Limb (tissue), 2 donors: ENCODE data around the gene MINPP1.
"Not testable (repeated sequence)": the region's sequence is repeated elsewhere in the genome, so short reads cannot be mapped to it uniquely, and the experiment has no call there.

ENCODE experiments used
- DNase-seq, 2 donors: peaks; one replicate each; pipeline ENCODE4 v3.0.0-alpha.2; 2016; ENCODE audit errors: extremely low spot score in 2 of 2

Gene MINPP1

DNA sequence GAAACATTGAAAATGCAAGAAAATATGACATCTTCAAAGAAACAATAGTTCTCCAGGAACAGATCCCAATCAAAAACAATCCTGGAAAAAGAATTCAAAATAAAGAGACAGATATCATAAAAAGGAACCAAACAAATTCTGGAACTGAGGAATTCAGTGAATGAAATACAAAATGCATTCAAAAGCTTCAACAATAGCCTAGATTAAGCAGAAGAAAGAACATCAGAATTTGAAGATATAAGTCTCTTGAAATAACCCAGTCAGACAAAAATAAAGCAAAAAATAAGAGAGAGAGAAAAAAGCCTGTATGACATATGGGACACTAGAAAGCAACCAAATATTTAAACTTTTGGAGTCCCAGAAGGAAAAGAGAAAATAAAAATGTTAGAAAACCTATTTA, 60.3 kb downstream of the MINPP1 start:
- DNase-seq: no peak

GRCh38 chr10:87575851-87576250, 71.2 kb downstream of the MINPP1 start:
- DNase-seq: no peak

DNA sequence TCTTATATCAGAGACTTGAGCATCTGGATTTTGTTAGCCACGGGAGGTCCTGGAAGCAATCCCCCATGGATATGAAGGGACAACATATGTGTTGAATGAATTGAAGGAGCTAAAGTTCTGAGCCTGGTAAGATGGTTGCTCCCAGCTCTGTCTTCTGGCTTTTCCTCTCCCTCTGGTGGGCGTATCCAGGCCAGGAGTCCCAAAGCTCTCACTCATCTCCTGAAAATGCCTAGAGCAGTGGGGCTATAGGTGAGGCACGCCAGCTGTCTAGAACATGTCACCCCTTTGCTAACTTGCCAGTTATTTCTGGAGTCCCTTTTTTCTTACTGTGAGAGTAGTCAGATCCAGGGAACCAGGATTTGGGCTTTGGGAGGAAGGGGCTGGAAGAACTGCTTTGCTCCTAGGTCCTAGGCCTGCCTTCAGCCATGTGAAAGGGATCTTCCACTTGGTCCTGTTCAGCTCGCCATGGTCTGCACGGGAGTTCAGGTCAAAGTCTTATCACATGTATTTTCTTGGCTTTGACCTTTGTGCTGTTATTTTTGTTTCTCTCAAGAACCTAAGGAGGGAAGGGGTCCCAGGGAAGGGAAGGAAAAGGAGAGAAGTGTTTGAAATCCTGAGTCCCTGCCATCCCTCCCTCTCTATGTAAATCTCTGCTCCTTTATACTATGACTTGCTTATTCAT, 73.6 kb downstream of the MINPP1 start:
- DNase-seq: no peak

DNA sequence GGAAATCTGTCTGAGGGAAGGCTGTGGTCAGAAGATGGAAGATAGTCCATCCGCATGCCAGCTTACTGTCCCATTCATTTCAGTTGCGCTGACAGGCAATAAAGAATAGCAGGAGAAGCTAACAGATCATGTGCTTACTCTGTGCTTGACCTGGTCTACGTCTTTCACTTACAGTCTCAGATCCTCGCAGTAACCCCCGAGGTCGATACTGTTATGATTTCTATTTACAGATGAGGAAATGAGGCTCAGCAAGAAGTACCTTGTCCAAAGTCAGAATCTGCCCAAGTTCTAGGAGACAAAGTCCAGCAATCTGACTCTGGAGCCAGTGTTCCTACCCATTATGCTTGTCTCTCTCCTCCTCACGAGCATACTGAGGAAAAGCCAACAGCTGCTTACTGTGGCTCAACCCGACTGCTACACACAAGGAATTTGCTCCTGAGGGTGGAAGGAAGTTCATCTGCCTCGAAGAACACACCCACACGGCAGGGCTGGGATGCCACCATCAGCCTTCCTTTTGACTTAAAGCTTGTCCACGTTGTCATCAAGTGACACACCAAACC, 74.2 kb downstream of the MINPP1 start:
- no peak for DNase-seq

GRCh38 chr10:87579563-87579962, 74.9 kb downstream of the MINPP1 start:
- DNase-seq: no peak

DNA sequence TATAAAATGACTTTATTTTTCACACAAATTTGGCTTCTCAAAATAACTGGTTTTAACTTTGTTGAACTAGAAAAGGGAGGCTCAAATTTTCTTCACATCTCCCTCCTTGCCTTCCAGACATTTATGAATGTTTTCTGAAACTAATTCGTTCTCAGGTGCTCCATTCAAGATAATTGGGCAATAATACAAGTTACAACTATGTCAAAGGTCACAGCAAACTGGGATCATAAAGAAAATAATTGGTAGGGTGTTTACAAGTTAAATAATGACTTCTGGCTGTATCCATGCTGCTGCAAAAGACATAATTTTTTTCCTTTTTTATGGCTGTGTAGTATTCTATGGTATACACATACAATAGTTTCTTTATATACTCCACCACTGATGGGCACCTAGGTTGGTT, 75.3 kb downstream of the MINPP1 start:
- no peak for DNase-seq

DNA sequence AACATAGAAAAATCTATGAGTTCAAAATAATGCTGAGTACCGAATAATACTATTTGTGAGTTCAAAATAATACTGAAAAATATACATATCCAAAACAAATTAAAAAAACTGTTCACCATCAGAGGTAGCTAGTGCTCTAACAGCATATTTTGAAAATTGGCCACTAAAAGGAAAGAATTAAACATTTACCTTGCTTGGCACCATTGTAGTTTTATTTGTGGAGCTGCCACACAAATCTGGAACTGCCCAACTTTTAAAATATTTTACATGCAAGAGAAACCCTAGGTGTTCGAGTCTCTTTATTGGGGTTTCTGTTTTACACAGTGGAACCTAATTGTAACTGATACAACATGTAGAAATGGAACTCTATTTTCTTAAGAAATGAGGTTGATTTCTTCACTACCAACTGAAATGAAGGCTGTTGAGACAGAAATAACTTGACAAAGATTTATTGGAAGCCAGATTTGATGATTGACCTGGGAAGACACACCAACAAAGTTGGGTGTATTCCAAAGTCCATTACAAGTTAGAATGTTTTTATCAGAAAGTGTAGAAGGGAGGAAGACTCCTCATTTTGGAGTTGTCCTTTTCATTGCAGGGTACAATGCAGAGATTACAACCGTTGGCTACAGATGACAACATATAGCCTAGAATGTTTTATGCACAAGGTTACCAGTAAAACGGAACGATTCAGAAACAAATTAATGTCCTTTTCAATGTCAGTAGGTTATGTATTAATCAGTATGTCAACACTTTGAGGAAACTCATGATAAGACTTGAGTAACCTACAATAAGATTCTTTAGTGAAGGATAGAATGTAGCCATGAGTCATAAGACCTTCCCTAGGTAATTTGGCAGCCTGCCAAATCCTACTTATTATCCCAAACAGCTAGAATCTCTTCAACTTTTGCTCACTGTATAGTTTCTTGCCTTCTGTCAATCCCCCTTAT, 81.1 kb downstream of the MINPP1 start:
- DNase-seq: no peak

- no peak for DNase-seq
Measured at GRCh38 chr10:87589645-87590051, 85.0 kb downstream of the MINPP1 start.

DNA sequence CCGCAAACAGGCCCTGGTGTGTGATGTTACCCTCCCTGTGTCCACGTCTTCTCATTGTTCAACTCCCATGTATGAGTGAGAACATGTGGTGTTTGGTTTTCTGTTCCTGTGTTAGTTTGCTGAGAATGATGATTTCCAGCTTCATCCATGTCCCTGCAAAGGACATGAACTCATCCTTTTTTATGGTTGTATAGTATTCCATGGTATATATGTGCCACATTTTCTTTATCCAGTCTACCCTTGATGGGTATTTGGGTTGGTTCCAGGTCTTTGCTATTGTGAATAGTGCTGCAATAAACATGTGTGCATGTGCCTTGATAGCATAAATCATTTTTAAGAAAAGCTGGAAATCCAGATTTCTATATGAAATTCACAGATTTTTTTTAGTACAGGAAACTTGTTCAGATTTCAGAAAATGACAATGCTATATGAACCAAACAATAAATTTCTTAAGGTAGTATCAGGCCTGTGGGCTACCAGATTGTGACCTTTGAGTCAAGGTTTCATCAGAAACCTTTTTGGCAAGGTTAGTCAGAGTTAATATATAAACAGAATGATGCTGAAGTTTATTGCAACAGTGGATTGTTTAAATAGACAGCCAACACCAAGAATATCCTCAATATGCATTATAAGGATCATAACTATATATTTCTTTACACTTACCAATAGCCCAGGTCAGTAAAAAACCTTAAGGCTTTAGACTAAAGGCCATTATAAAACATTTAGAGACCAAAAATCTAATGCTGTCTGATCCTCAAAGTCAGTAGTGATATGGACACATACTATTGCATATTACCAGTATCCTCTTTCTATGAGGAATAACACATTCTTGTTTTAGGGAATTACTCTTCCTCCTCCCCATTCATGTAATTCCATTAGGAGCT, 86.3 kb downstream of the MINPP1 start:
- no peak for DNase-seq

- DNase-seq: no peak
Measured at GRCh38 chr10:87591589-87591886, 86.8 kb downstream of the MINPP1 start.

GRCh38 chr10:87592920-87593319, 88.2 kb downstream of the MINPP1 start:
- DNase-seq: not testable (repeated sequence)

GRCh38 chr10:87593702-87594101, 89.0 kb downstream of the MINPP1 start:
- DNase-seq: no peak

DNA sequence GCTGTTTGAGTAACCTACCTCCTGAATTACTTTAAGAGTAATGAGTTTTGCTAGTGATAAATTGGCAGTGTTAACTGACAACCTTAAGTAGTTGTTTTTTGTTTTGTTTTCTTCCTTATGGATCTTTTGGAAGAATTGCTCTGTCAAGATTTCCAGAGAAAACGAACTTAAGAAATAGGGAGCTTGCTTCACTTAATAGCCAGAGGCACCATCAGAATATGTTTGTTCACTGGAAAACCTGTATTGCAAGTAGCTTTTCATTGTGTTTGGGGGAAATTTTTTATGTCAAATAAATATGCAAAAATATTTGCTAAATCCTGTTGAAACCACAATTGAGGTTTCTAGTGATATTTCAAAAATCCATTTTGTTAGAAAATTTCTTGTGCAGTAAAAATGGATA, 89.5 kb downstream of the MINPP1 start:
- no peak for DNase-seq

DNA sequence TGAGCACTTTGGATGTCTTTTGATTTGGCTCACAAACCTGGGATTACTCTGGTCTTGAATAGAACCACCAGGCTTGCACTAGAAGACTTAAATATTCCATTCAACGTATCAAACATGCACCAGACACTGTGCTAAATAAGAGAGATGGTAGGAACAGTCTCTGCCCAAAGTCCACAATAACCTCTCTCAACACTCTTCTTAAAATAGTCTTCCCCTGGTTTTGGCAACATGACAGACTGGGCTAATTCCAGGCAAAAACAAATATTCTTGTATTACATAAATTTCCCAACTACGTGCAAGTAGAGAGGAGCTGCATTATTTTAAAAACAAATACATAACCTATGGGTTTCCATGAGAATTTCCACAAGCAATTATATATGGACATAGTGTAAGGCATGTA, 90.2 kb downstream of the MINPP1 start:
- DNase-seq: no peak

GRCh38 chr10:87596351-87596750, 91.7 kb downstream of the MINPP1 start:
- DNase-seq: no peak

GRCh38 chr10:87598700-87599099, 94.0 kb downstream of the MINPP1 start:
- no peak for DNase-seq

GRCh38 chr10:87600581-87600980, 95.9 kb downstream of the MINPP1 start:
- DNase-seq: no peak
